ENCODE measurements around the gene TP73.

TP73 gene

GRCh38 chr1:3743826-3744225 is 91.5 kb downstream of the TP73 start:
- H3K4me3 ChIP-seq (ENCODE audit: low read length): no peak overlapping the region
- DNase-seq (ENCODE audit: low read depth): no peak
- TF ChIP-seq, protein P1, sequence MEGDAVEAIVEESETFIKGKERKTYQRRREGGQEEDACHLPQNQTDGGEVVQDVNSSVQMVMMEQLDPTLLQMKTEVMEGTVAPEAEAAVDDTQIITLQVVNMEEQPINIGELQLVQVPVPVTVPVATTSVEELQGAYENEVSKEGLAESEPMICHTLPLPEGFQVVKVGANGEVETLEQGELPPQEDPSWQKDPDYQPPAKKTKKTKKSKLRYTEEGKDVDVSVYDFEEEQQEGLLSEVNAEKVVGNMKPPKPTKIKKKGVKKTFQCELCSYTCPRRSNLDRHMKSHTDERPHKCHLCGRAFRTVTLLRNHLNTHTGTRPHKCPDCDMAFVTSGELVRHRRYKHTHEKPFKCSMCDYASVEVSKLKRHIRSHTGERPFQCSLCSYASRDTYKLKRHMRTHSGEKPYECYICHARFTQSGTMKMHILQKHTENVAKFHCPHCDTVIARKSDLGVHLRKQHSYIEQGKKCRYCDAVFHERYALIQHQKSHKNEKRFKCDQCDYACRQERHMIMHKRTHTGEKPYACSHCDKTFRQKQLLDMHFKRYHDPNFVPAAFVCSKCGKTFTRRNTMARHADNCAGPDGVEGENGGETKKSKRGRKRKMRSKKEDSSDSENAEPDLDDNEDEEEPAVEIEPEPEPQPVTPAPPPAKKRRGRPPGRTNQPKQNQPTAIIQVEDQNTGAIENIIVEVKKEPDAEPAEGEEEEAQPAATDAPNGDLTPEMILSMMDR (IDR thresholded peaks at IDR 0.05; ENCODE audit: insufficient read depth, low read depth, low read length, missing control alignments): no peak

- H3K4me3 ChIP-seq (ENCODE audit: low read length): no peak overlapping the region
- TF ChIP-seq, protein P1 (IDR thresholded peaks at IDR 0.05; ENCODE audit: insufficient read depth, low read depth, low read length, missing control alignments): no peak
- DNase-seq (ENCODE audit: low read depth): no peak
Measured at GRCh38 chr1:3744646-3745045, 92.3 kb downstream of the TP73 start.

DNA sequence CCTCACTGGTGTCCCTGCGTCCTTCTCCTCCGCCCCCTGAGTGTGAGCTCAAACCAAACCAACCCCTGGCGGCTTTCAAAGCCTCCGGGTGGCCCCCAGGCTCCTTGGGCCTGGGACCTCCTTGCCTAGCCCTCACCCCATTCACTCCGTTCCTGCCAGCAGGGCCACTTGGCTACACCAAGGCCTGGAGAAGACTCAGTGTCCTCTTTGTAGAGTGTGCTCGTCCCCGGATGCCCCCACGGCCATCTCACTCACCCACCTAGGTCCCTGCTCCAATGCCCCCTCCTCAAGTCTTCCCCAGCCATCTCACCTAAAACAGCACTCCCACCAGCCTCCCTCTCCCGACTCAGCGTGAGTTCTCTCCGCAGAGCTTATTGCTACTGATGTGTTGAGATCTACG is 92.8 kb downstream of the TP73 start:
- DNase-seq (ENCODE audit: low read depth): no peak
- no peak overlapping the region for H3K4me3 ChIP-seq (ENCODE audit: low read length)
- TF ChIP-seq, protein P1 (IDR thresholded peaks at IDR 0.05; ENCODE audit: insufficient read depth, low read depth, low read length, missing control alignments): no peak

- TF ChIP-seq, protein P1 (IDR thresholded peaks at IDR 0.05; ENCODE audit: insufficient read depth, low read depth, low read length, missing control alignments): no peak
- no peak for DNase-seq (ENCODE audit: low read depth)
- H3K4me3 ChIP-seq (ENCODE audit: low read length): peak overlapping the region; percentile 53
Measured at GRCh38 chr1:3745590-3746381, 93.5 kb downstream of the TP73 start.

- TF ChIP-seq, protein P1 (IDR thresholded peaks at IDR 0.05; ENCODE audit: insufficient read depth, low read depth, low read length, missing control alignments): no peak
- DNase-seq (ENCODE audit: low read depth): no peak
- H3K4me3 ChIP-seq (ENCODE audit: low read length): peak overlapping the region; percentile 53
Measured at GRCh38 chr1:3746389-3746829, 94.1 kb downstream of the TP73 start.

- TF ChIP-seq, protein P1 (IDR thresholded peaks at IDR 0.05; ENCODE audit: insufficient read depth, low read depth, low read length, missing control alignments): no peak
- DNase-seq (ENCODE audit: low read depth): peak; percentile 80
- H3K4me3 ChIP-seq (ENCODE audit: low read length): peak overlapping the region; percentile 53
Measured at GRCh38 chr1:3746830-3747521, 94.7 kb downstream of the TP73 start.
